ENCODE measurements around the gene TBL1X. TPM values are rescaled to one million over a fixed set of nuclear protein-coding genes. Genes with fewer than 3 reads are reported as not detected.

Gene TBL1X
- total RNA-seq, 1 experiment from 2014 or later: 15.7 TPM

DNA sequence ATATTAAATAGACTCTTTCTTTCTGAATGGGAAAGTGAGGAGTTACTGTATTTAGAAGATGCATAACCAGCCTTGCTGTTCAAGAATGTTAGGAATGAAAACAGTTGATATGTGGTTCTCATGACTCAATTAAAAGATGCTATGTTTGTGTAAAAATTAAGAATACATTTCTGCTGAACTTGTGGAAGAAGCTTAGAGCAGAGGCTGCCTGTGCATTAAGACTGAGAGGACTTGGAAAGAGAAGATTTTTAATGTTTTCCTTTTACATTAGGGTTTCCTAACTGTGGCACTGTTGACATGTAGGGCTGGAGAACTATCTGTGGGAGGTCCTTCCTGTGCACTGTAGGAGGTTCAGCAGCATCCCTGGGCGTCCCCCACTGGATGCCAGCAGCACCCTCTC is 163.1 kb downstream of the TBL1X start:
- DNase-seq (ENCODE audit: low spot score): no peak

DNA sequence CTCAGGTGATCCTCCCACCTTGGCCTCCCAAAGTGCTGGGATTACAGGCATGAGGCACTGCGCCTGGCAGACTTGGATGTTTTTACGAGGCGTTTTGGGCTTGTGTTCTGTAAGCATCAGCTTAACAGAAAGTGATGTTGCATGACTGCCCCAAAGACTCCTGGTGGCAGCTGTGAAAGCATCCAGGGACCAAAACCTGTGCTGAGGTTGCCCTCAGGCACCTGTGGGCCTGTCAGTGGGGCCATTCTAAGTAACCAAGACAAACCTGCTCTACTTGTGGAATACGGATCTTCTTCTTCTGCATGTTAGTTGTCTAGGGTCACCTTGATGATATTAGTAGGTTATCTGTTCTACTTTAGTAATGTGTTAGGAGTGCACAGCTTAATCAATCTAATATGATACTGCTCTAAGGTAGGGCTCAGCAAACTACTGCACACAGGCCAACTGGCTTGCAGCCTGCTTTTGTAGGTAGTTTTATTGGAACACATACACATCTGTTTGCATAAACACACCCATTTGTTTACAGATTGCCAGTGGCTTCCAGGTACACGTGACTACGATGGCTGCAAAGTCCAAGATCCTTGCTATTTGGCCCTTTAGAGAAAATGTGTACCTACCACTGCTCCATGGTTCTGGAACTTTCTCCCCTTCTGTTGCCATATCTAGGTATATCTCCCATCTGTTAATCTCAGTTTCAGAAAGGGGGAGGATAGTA is 164.1 kb downstream of the TBL1X start:
- DNase-seq (ENCODE audit: low spot score): no peak

DNA sequence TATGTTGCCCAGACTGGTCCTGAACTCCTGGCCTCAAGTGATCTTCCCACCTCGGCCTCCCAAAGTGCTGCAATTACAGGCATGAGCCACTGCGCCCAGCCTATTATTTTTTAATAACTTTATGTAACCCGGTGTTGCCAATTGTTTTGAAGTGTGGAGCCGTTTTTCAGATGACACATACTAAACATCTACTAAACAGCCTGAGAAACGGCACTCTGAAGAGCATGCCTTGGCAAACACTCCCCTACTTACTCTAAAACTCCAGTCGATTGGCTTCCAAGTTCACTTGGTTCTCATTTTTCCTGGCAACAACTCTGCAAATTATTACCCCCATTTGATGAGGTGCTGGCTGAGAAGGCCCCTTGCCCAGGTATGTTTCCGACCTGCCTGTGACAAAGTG is 169.7 kb downstream of the TBL1X start:
- no peak for DNase-seq (ENCODE audit: low spot score)

DNA sequence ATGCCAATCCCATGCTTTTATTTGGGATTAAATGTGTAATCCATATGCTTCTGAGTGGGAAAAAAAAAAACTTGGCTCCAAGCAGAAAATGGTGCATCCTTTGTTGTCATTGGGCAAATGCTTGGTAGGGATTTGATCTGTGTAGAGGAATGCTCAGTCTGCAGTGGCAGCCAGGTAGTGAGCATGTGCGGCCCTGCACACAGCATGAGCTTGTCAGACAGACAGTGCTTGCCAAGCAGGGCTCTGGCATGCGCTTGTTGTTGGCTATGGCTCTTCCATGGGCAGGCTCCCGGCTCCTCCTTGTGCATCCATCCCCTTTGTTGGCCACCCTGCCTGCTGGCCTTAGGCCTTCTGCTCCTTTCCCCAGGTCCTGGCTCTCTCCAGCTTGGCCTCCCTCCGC is 170.5 kb downstream of the TBL1X start:
- no peak for DNase-seq (ENCODE audit: low spot score)

DNA sequence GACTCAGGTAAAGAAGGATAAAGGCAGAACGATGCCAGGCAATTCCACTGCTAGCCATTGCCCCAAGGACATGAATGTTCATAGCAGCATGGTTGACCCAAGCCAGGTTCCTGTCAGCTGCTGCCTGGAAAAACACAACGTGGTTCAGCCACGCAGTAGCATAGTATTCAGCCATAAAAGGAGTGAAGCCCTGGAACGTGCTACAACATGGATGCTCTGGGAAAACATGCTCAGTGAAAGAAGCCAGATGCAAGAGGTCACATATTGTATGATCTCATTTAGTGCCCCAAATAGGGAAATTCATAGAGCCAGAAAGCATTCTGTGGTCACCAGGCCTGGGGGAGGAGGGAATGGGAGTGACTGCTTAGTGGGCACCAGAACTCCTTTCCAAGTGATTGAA is 170.9 kb downstream of the TBL1X start:
- DNase-seq (ENCODE audit: low spot score): no peak

DNA sequence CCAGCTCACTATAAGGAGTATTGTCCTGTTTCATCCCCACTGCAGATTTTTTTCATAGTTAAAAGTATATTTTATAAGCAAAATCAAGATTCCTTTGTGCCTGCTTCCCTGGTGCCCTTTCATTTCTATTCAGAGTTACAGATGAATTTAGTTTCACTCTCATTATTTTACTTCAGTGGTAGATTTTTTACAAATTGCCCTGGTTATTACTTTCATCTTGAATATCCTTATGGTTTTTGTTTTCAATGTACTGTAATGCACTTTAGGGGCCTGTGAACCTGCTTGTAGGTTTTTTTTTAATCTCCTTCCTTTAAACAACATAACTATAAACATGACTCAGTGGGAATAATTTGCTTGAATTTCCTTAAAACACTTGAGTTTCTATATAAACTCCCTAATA is 174.0 kb downstream of the TBL1X start:
- no peak for DNase-seq (ENCODE audit: low spot score)

DNA sequence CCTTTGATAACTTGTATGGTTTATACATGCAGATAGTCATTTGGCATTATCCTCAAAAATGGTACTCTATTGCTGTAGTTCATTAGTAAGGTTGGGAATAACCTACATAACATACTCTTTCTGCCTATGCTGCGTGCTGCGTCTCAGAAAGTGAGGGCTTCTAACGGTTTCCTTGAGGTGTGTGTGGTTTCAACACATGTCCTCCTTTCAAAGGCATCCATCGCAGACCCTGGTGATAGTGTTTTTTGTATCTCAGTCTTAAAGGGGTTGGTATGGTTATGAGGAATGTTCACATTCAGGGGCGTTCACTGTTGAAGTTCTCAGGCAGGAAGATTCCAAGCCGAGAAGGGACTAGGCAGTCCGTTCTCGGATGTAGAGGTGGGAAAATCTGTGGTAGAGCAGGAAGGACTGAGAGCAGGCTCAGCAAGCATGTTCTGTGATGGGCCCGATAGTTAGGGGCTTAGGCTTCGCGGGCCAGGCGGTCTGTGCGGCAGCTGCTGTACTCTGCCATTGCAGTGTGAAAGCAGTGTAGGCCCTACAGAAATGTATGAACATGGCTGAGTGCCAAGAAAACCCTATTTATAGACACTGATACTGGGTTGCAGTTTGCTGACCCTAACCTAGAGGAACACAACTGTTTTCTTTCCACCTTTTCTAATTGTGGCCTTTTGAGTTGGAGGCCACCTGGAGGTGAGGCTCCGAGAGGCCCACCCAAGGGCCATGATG is 177.6 kb downstream of the TBL1X start:
- DNase-seq (ENCODE audit: low spot score): no peak

DNA sequence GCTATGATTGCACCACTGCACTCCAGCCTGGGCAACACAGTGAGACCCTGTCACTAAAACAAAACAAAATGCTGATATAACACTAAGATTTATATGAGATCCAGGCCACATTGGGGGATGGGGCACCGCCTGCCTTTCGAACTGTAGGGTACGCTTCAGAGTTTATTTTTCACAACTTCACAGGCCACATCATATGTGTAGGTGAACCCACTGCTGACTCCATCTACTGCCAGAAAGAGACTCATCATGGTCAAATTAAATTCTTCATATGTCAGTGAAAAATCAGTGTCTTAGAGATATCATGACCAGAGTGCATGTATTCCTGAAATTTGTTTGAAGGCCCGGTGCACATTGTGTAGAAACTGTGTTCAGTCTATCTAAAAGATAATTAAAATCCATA is 178.9 kb downstream of the TBL1X start:
- no peak for DNase-seq (ENCODE audit: low spot score)

DNA sequence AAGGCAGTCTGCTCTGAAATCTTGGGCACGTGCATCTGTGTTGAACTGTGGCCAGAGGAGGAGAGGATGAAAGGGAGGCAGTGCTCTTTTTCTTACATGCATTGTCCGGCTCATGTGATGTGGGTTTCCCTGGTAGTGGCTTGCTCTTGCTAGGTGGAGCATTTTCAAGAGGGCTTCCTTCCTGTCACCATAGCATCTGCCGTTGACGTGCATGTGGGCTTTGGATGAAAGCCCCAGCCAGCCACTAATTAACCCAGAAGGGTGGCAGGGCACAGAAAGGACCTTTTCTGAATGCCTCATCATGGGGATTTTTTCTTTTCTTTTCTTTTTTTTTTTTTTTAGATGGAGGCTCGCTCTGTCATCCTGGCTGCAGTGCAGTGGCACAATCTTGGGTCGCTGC is 179.5 kb downstream of the TBL1X start:
- DNase-seq (ENCODE audit: low spot score): no peak

DNA sequence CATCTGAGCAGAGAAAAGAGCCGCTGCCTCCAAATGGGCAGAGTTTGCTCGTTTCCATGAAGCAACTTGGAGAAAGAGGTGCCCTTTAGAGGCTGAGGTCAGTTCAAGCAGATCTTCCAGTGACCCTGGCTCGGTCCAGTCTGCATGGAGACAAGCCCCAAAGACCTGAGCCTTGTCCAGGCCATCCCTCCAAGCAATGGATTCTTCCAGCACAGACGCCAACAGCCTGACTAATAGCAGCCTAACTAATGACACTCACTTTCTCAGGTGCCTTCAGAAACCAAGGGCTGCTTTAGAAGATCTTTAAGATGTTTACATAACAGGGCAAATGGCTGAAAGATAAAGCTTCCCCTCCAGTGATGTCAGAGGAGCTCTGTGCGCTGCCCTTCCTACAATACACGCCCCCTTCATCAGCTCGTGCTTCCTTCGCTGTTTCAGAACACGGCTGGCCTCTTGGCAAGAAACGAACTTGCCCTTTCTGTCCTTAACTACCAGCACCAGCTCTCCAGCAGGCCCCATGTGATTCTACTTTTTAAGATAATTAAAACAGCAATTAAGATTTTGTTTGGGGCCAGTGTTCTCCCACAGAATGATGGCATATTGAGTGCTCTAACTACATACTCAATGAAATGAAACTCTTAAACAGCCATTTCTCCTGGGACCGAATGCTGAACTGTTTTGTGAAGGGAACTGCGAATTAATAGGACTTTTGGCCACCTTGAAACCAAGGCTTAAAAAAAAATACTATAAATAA is 181.8 kb downstream of the TBL1X start:
- no peak for DNase-seq (ENCODE audit: low spot score)

DNA sequence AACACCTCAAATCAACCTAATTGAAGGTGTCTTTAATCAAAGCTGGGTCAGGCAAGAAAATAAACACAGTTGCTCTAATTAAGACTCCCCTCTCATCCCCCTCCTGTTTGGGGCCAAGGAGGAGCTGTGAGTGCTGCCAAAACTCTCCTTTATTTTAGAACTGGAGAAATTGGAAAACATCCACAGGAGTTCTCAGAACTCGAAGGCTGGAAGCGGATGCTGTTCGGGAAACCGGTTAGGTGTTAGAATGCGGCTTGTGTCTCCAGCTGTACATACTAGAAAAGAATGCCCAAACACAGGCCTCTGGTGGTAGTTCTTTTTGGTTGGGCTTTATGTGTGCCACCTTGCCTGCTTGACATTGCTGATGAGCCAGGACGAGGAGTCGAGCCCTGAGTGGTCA is 182.6 kb downstream of the TBL1X start:
- DNase-seq (ENCODE audit: low spot score): no peak

DNA sequence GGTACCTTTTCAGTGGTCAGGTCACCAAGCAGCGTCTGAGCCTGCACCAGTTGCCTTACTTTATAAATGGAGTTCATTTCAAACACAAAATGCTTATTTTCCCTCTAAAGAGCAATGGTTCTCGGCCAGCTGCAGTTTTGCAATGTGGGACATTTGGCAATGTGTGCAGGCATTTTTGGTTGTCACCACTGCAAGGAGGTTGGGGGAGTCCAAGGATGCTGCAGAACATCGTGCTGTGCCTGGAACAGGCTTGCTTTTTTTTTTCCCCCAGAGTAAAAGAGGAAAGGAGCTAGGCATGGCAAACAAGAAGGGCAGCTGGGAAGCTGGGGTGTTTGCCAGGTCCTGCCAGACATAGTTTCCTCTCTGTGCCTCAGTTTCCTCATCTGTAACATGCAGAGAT is 185.2 kb downstream of the TBL1X start:
- DNase-seq (ENCODE audit: low spot score): no peak

DNA sequence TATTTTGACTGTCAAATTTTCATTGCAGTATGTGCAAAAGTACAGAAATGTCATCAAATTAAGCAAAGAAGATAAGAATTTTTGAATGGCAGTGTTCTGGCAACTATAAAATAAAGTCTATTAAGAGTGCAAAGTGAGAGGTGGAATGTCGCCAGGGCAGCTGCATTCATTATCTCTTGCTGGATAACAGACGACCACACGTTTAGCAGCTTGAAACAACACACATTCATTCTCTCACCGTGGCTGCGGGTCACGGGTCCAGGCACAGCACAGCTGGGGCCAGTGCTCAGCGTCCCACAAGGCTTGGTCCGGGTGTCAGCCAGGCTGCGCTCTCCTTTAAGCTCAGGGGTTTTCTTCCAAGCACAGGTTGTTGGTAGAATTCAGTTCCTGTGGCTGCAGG is 186.9 kb downstream of the TBL1X start:
- no peak for DNase-seq (ENCODE audit: low spot score)

DNA sequence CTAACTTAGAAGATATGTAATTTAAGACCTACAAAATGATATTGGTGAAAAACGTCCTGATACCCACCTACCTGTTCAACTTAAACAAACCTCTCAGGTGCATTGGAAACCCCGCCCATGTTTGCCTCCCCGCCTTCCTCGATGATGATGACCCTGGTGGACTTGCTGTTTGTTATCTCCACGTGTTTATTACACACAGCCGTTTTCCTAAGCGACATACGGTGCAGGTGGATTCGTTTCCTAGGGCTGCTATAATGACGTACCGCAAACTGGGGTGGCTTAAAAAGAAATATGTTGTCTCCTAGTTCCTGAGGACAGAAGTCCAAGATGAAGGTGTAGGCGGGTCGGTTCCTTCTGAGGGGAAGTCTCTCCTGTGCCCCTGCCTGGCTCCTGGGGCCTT is 190.1 kb downstream of the TBL1X start:
- no peak for DNase-seq (ENCODE audit: low spot score)

DNA sequence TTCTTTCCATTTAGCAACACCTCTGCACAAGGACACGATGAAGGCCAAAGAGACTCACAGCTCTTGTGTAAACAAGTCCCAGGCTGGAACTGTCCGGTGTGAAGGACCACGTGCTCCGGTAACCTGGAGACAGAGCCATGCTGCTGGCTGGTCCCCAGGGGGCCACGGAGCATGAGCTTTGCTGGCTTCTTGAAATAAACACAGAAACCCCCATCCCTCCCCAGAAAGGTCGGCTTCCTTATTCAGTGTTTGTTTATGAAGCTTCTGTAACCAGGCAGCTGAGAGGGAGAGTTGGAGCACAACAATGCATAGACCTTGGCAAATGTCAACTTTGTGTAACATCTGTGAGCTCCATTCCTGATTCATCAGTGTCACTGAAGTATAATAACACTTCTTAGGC is 191.4 kb downstream of the TBL1X start:
- no peak for DNase-seq (ENCODE audit: low spot score)

DNA sequence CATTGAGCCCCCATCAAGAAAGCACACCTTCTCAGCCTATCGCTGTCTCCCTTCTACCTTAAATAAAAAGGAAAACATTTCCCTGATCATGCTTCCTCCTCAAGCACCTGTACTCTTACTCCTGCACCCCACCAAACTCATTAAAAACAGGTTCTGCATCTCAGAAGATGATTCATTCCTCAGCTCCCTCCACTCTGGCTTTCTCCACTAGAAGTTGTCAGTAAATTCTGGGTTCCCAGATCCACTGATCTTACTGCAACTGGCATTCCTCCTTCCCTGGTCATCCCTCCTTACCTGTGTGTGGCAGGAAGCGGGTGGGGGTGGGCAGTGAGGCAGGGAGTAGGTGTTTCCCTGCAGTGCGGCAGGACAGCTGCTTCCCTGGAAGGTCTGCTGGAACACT is 192.0 kb downstream of the TBL1X start:
- no peak for DNase-seq (ENCODE audit: low spot score)

DNA sequence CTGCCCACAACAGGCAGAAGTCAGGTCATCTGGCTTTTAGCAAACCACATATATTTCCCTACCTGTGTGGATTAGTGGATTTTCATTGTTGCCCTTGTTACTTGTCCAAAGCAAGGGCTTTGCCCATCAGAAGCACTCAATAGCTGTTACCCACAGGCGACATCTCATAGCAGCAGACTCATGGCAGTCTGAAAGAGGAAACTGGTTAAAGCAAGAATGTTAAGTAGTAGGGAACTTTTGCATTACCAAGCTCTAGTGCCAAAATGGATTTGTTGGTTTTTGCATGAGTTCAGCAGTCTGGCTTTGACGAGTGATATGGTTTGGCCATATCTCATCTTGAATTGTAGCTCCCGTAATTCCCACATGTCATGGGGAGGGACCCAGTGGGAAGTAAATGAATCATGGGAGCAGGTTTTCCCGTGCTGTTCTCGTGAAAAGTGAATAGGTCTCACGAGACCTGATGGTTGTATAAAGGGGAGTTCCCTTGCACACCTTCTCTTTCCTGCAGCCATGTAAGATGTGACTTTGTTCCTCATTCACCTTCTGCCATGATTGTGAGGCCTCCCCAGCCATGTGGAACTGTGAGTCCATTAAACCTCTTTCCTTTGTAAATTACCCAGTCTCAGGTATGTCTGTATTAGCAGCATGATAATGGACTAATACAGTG is 192.9 kb downstream of the TBL1X start:
- no peak for DNase-seq (ENCODE audit: low spot score)

DNA sequence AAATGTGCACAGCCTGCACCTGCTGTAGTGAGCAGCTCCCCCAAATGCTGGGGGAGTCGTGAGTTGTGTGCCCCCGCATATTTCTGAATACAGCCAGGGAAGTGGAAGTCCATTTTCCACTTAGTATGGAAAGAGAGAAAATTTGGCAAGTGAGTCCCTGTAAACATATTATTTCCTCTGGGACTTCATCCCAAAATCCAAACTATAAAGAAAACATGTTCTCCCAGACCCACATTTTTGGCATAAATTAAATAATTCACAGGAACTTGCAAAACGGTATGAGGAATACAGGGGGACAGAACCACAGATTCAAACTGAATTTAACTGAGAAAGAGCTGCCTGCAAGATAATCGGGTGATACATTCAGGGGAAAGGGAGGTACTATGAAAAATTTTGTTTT is 193.6 kb downstream of the TBL1X start:
- no peak for DNase-seq (ENCODE audit: low spot score)

DNA sequence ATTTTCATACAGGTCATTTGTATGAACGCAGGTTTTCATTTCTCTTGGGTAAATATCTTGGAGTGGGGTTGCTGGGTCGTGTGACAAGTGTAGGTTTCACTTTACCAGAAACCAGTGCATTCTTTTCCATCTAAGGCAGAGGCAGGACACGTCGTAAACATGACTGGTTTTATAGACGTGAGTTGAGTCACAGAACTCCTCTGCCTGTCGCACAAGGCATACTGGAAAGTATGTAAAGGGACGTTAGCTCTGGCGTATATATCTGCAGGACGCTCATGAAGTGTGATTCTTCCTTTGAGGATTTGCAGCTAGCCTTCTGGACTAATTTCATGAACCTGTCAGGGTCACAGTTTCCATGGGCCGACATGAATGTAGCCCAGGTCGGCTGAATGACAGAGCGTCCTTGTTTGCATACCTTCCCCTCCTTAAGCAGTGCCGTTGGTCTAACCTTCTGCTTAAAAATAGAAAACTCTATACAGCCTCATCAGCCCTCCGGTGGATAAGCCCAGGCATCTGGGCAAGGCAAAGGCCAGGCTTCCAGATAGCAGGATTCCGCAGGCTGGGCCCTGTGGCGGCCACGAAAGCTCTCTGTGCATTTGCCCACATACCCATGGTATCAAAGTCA is 194.8 kb downstream of the TBL1X start:
- no peak for DNase-seq (ENCODE audit: low spot score)

DNA sequence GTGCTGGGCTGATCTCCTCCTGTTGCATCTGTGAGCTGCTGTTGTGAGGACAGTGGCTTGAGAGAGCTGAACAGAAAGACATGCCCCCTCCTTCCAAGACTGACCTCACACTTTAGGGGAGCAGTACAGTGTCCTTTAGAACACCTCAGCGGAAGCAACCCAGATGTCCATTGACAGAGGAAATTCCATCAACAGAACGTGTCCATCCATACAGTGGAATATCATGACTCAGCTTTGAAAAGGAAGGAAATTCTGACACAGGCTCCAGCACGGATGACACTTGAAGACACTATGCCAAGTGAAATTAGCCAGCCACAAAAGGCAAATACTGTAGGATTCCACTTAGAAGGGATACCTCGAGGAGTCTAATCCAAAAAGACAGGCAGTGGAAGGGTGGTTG is 197.3 kb downstream of the TBL1X start:
- DNase-seq (ENCODE audit: low spot score): no peak

DNA sequence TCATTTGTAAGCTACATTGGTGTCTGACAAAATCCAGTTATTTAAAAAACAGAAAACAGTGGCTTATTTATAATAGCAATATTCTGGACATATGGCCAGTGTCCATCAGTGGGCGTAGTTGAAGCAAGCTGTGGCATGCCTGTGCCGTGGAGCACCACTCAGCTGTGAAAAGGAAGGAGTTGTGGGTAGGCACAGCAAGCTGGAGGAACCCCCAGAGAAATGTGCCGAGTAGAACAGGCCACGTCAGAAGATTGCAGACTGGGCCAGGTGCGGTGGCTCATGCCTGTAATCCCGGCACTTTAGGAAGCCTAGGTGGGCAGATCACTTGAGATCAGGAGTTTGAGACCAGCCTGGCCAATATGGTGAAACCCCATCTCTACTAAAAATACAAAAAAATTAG is 198.4 kb downstream of the TBL1X start:
- no peak for DNase-seq (ENCODE audit: low spot score)

DNA sequence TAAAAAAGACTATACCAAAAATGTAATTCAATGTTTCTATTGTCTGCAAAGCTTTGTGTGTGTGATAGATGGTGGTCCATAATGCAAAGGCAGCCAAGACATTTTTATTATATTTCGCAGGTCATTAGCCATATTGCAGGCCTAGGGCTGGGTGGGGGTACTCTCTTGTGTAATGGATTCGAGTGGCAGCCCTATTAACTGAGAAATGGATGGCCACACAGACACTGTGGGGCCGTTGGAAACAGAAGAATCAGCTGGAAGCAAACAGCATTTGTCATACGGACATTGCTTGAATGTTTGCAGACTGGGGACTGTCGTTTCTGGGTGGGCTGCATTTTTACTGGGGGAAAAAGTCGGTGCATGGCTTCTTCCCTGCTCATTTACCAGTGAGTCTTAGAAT is 199.4 kb downstream of the TBL1X start:
- DNase-seq (ENCODE audit: low spot score): no peak
